Upper lobe of right lung (tissue), 1 donor: ENCODE measurements around the gene SH3TC1. TPM values are rescaled to one million over a fixed set of nuclear protein-coding genes. Genes with fewer than 3 reads are reported as not detected.

Experiments used
- ATAC-seq: fragments of 200-7000 bp; cut with Tn5 transposase; one replicate; pipeline ENCODE4 v1.9.1; 2020; ENCODE audit warnings: mild to moderate bottlenecking, moderate library complexity
- DNase-seq: peaks from one replicate; pipeline ENCODE4 v3.0.0-alpha.2; 2020
- H3K27ac ChIP-seq: fragments of 200-600 bp; one replicate; pipeline ENCODE4 v1.8.0; 2022
- H3K27me3 ChIP-seq: fragments of 200-600 bp; one replicate; pipeline ENCODE4 v1.8.0; 2022; ENCODE audit warnings: mild to moderate bottlenecking
- H3K36me3 ChIP-seq: fragments of 200-600 bp; one replicate; pipeline ENCODE4 v1.8.0; 2022
- H3K4me1 ChIP-seq: fragments of 200-600 bp; one replicate; pipeline ENCODE4 v1.8.0; 2022
- H3K4me3 ChIP-seq: fragments of 200-600 bp; one replicate; pipeline ENCODE4 v1.8.0; 2022; ENCODE audit warnings: mild to moderate bottlenecking
- H3K9me3 ChIP-seq: fragments of 200-600 bp; one replicate; pipeline ENCODE4 v1.8.0; 2022
- CTCF ChIP-seq: fragments of 200-600 bp; IDR thresholded peaks from one replicate; pipeline ENCODE4 v1.8.0; 2022; ENCODE audit warnings: antibody characterized with exemption
- intact Hi-C: fragments of 100-400 bp; cut with DNase I; formaldehyde crosslinking; loops from one replicate; pipeline ENCODE4 v1.11.0; 2022
- total RNA-seq: library from RNA; stranded (reverse); fragmentation: NEBNext Ultra II Directional; extraction: Animal tissue kit (Norgen Biotek cat#: 25700); gene quantifications from one replicate; pipeline ENCODE4 v1.2.1, GENCODE V29; 2021
- donor health status: DM: no; HTN: yes; CAD: no; lungs with severe emphysema.

Gene SH3TC1
- total RNA-seq, 1 donor from 2014 or later = 71.7 TPM

GRCh38 chr4:8211251-8211650, 12.2 kb downstream of the SH3TC1 start:
- Histone ChIP-seq H3K27me3 (no peaks in the 10 kb centered on the region), H3K36me3 (peaks cover 39% of the 10 kb centered on the region), H3K4me3 (no peak overlapping the region), H3K4me1 (peaks cover 5% of the 10 kb centered on the region), H3K9me3 (no peaks in the 10 kb centered on the region), H3K27ac (no peak overlapping the region)
- no peak for ATAC-seq
- intact Hi-C loops = no loop called here
- TF ChIP-seq CTCF = no peak
- DNase-seq = no peak

- Histone ChIP-seq H3K4me3 (no peak overlapping the region), H3K9me3 (no peaks in the 10 kb centered on the region), H3K27ac (no peak overlapping the region), H3K4me1 (peaks cover 5% of the 10 kb centered on the region), H3K27me3 (no peaks in the 10 kb centered on the region), H3K36me3 (peaks cover 41% of the 10 kb centered on the region)
- DNase-seq (no peak), ATAC-seq (no peak)
- no peak for TF ChIP-seq CTCF
- intact Hi-C loops = no loop called here
Observed at GRCh38 chr4:8211737-8212581, 12.9 kb downstream of the SH3TC1 start.

- H3K27ac ChIP-seq = no peak overlapping the region
- DNase-seq (no peak), ATAC-seq (no peak)
- H3K4me1 ChIP-seq = peaks cover 5% of the 10 kb centered on the region
- no peak overlapping the region for H3K4me3 ChIP-seq
- TF ChIP-seq CTCF = no peak
- intact Hi-C loops = no loop called here
- peaks cover 41% of the 10 kb centered on the region for H3K36me3 ChIP-seq
- no peaks in the 10 kb centered on the region for H3K27me3 ChIP-seq
- H3K9me3 ChIP-seq = no peaks in the 10 kb centered on the region
Observed at GRCh38 chr4:8212622-8213021, 13.5 kb downstream of the SH3TC1 start.

- Histone ChIP-seq H3K4me3 (no peak overlapping the region), H3K4me1 (peaks cover 5% of the 10 kb centered on the region), H3K27me3 (no peaks in the 10 kb centered on the region), H3K27ac (no peak overlapping the region), H3K9me3 (no peaks in the 10 kb centered on the region), H3K36me3 (peaks cover 41% of the 10 kb centered on the region)
- intact Hi-C loops = no loop called here
- ATAC-seq (no peak), DNase-seq (no peak)
- TF ChIP-seq CTCF = no peak
Observed at GRCh38 chr4:8213121-8213520, 14.0 kb downstream of the SH3TC1 start.

- DNase-seq (no peak), ATAC-seq (no peak)
- intact Hi-C loops = no loop called here
- peaks cover 40% of the 10 kb centered on the region for H3K36me3 ChIP-seq
- no peak overlapping the region for H3K27ac ChIP-seq
- peaks cover 5% of the 10 kb centered on the region for H3K4me1 ChIP-seq
- H3K4me3 ChIP-seq = no peak overlapping the region
- no peak for TF ChIP-seq CTCF
- no peaks in the 10 kb centered on the region for H3K27me3 ChIP-seq
- no peaks in the 10 kb centered on the region for H3K9me3 ChIP-seq
Observed at GRCh38 chr4:8214136-8214535, 15.0 kb downstream of the SH3TC1 start.
